Stromal cell of bone marrow (primary cell): ENCODE measurements around the gene CAMTA2.

Experiments
- DNase-seq: peaks from one replicate; pipeline ENCODE4 v3.0.0-alpha.2; 2012; ENCODE audit warnings: low read depth

The CAMTA2 gene

DNA sequence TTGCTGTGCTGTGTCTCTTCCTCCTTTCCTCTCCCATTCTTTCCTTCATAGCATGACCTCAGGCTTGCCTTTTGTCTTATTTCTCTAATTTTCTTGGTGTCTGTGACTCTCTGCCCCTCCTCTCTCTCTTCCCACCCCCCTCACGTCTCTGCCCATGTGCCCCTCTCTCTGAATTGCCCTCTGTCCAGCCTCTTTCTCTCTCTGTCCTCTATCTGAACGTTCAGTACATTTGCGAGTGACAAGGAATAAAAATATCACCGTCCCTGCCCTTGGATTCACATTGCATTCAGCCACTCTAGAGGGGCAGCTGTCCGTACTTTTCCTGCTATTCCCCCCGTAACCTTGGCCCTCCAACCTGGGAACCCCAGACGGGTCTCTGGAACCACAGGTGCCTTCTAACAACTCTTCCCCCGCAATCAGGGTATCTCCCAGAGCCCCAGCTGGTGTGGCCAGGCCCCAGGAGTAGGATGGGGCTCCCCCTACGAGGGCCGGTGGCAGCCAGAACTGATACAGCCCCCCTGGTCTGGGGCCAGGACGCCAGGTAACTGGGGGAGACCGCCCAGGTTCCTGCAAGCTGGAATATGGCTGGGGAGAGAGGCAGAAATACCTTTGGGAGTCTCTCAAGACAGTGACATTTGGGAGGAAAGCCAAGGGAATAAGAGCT lies 12.1 kb upstream of the CAMTA2 start:
- no peak for DNase-seq

DNA sequence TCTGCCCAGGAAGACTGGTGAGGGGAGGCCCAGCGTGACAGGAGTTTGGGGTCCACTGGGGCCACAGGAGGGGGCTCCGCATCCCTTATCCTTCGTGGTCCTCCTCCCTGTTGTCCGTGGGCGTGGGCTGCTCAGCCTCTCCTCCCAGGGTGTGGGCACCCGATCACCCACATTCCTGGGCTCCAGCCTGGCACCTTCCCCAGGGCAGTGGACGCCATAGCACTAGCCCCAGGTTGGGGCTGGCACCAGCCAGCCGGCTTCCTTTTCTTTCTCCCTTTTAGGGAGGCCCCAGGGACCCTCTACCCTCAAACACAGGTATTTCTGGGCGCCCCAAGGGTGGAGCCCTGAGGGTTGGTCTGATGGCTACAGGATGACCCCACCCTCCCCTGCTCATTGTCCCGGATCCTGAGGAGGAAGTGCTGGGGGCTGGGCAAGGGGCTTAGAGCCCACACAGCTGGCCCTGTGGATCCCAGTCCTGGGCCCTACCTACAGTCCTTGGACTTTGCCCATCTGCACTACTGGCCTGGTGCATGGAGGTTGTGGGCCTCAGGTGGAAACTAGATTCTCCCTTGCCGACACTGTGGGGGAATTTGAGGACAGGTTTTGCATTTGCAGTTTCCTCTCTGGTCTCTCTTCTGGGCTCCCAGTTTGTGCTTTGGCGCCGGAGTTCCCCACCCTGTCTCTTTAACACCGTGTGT lies 11.4 kb upstream of the CAMTA2 start:
- DNase-seq, result no peak

DNA sequence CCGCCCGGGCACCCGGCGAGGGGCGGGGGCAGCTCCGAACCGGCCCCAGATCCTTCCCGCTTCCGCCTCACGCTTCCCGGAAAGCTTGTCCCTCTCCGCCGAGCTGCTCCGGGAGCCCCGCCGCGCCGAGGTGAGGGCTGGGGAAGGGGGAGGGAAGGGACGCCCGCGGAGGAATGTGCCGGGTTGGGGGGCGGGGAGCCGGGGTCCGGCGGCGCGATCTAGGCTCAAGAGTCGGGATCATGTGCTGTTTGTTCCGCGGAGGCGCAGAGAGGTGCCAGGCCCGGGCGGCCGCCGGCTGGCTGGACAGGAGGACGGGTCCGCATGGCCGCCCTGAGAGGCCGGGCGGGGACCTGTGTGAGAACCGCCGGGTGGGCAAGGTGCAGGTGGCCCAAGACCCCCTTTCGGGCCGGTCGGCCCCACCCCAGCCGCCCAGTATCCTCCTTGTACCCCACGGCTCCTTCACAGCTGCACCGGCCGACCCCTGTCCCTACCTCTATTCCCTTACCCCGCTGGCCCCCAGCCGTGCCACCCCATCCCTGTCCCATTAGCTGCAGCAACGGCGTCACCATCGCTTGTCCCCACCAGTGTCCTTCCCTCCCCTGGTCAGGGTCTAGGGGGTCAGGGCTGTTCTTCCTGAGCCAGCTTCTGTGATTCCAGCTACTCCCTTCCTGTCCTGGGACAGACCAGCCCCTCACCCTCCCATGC lies 10.7 kb upstream of the CAMTA2 start:
- DNase-seq, result no peak

DNA sequence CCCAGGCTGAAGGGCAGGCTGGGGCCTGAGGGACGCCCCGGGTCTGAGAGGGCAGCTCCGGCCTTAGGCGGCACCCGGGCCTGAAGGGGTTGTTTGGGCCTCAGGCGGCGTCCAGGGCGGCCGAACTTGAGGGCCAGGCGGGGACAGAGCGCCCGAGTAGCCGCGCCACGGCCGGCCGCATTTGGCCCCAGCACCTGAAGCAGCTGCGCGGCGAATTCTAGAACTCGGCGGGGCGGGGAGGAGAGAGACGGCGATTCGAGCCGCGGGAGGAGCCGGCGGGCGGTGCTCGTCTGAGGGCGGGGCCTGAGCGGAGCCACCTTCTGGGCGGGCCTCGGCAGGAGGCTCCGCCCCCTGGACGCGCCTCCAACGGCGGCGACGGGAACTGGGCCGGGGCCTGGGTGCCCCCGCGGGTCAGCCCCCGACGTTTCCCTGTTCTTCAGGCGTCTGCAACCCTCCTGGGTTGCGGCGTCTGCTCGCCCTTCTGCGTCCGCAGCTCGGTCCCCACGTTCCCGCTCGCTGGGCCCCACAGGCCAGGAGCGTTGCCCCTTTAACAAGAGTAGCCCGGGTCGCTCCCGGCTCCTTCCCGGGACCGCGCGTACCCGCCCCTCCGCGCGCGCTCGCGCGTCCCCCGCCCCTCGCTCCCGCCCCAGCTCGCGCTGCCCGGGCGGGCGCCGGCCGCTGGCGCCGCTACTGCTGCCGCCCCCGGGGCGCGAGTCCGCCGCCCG lies 10.0 kb upstream of the CAMTA2 start, which contains the start of the genes INCA1 and KIF1C:
TSS of gene INCA1 (minus strand) at position 221 of the 725 bp plus-strand sequence. CDS start 3,085 bp downstream, outside the sequence.
TSS of gene KIF1C (plus strand) at position 649 of the 725 bp plus-strand sequence. CDS start 2,297 bp downstream, outside the sequence.
- peak; percentile 73 for DNase-seq

DNA sequence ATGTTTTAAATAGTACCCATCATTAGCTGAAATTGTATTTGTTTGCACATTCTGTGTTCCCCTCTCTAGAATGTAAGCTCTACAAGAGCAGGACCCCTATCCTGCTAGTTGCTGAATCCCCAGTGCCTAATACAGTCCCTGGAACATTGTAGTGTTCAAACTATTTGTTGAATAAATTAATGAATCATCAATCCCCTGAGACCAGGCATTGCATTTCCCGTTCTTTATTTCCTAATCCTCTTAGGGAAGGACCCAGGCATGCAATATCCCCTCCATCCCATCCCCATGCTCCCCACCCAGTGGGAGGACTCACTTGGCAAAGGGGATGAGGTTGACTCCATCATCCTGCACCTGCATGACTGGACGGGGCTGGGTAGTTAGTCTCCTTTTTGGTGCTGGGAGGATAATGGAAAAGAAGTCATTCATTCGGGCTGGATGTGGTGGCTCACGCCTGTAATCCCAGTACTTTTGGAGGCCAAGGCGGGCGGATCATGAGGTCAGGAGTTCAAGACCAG lies 6.7 kb upstream of the CAMTA2 start:
- no peak for DNase-seq

DNA sequence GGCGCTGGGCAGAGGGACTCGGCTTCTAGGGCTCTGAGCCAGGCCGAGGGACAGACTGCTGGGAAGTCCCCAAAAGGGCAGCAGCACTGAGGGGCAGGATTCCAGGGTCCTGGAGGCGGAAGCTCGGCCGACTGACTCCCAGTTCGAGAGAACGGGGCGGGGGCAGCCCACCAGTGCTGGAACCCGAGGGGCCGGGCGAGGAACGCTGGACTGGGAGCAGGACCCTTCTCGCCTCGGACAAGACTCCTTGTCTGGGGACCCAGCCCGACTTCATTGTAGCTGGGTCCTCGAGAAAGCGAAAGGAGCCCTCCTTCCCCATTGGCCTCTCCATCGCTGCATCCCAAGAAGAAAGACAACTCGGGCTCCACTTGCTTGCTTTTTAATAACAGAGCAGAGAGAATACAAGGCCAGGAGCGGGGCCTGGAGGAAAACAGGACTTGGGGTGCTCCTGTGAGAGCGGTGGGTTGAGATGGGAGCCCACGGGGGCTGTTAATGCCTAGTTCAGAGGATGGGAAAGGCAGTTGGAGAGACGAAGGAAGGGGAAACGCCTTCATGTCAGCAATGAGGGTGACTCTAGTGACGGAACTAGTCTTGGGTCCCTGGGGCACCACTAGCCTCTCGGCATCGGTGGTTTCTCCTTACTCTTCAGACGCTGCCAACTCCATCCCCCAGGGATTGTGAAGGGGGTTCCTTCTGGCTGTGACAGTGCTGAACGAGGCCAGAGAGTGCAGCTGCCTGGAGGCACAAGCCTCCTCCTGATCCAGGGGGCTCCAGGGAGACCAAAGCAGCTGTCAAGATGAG lies 492 bp upstream of the CAMTA2 start:
- no peak for DNase-seq

DNA sequence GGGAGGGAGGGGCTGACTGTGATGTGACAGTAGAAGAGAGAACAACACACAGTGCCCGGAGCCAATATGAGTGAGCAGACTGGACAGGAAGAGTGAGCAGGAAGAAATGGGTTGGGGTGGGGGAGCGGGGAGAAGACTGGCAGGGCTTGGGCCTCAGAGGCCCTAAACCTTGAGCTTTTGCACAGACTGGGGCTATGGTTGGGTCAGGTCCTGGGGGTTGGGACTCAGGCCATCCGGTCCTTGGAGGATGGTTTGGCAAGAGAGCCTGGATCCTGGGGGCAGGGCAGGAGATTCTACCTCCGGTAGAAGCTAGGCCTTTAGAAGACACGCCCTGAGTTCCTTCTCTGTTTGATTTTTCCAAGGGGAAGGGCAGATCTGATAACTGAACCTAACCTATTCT lies 1.1 kb downstream of the CAMTA2 start:
- no peak for DNase-seq

- DNase-seq, result no peak
These were observed 5.2 kb downstream of the CAMTA2 start for GRCh38 chr17:4982305-4982704.

DNA sequence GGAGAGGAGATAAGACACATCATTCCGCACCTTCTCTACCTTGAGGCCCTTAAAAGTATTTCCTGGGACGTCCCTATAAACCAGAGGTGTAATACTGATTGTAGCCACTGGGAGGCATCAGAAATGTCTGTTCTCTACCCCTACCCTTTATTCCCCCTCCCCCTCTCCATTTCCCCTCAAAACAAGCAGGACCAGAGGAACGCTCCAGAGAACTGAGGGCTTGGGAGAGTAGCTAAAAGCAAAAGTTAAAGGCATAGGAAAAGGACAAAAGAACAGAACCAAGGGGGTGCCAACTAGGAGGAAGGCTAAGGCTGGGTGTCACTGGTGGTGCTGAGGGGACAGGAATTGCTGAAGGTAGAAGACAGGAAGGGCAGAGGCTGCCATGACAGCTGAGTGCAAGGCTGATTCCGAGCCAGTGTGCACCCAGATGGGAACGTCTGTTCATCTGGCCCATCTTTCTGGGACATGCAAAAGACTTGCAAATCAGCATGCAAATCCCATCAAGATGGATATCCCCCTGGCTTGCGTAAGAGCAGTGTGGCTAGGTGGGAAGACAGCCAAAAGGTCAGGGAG lies 6.7 kb downstream of the CAMTA2 start:
- no peak for DNase-seq

GRCh38 chr17:4978726-4979125 lies 8.7 kb downstream of the CAMTA2 start:
- DNase-seq, result no peak

DNA sequence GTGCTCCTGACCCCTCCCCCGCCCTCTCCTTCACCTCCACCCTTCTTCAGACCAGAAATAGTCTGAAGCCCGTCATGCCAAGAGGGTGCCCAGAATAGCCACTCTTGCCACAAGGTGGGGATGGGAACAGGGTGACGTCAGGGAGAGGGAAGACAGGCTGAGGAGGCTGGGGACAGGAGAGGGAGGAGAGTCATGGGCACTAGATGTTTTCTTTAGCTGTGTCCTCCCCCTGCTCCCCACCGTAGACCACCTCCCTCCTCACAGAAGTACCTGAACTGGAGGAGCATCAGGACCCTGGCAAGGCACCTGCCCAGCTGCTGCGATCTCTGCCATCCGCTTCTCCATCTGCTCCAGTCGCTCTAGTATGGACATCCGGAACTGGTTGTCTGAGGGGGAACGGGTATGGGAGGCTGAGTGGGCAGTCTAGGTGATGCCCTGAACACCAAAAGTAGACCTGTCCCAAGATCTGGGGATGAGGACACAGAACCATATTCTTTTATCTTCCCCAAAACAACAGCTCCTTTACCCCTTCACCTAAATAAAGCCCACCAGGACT lies 13.3 kb downstream of the CAMTA2 start:
- DNase-seq, result no peak

GRCh38 chr17:4973256-4974114 lies 14.0 kb downstream of the CAMTA2 start:
- no peak for DNase-seq

- DNase-seq, result no peak
These were observed 14.7 kb downstream of the CAMTA2 start for GRCh38 chr17:4972752-4973151.

GRCh38 chr17:4972322-4972721 lies 15.2 kb downstream of the CAMTA2 start:
- no peak for DNase-seq

- DNase-seq, result no peak
These were observed 15.6 kb downstream of the CAMTA2 start for GRCh38 chr17:4971826-4972225.

DNA sequence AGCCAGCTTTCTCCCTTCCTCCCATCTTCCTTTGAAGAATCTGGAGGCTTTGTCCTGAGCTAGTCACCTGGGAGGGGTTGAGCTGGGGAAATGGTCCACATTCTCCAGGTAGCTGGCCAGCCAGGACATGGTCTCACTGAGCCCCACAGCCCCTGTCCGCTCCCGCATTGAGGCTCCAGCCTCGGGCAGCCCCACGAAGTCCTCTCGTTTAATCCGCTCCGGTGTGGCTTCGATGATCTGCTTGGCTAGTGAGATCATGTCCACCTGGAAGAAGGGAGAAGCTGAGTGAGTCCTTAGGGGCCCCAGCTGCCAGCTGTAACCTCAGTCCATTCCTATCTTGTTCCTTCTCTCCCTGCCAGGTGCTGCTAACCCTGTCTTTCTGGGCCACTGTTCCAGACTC lies 17.2 kb downstream of the CAMTA2 start:
- no peak for DNase-seq

DNA sequence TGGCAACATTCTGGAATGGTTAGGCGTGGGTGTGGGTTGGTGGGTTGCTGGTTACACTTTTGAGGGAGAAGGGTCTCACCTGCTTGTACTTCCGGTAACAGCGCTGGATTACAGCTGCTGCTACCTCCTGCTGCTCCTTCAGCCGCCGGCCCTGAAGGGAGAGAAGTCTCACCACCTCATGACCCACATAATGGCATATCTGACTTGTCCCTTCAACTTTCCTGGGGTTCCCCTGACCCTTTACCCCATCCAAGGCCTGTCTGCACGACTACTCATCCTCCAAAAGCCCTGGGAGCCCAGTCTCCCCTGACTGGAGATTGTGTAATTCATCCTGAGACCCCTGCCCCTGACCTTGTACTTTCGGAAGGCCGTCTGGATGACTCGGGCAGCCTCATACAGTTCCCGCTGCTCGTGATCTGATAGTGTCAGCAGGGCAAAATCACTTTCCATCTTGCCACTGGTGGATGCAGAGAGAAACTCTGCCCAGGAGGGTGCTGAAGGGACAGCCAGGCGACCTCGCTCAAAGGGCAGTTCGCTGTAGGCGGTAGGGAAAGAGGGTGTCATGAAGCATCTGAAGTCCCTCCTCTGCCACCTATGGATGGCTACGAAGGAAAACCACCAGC lies 17.8 kb downstream of the CAMTA2 start:
- DNase-seq, result no peak

DNA sequence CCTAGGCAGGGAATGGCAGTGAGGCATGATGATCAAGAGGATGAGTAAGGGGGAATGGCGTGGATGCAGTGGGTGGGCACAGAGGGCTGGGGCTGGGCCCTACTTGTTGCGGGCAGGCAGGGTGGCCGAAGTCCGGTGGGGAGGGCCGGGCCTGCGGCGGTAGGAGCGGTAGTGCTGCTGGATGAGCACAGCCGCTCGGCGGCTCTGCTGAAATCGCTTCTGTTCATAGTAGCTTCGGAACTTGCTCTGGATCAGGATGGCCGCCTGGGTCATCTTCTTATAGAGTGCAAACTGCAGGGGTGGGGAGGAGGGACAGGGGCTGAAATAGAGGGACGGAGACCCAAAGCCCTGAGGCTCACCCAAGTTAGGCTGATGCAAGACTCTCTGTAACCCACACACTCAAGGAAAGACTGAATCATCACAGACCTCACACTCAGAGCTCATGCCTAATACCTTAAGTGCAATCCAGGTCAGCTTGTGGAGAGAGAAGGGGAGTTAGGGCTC lies 18.4 kb downstream of the CAMTA2 start:
- peak; percentile 91 for DNase-seq

GRCh38 chr17:4968486-4969046 lies 18.9 kb downstream of the CAMTA2 start:
- no peak for DNase-seq
